HEK293T (cell line): ENCODE results near the gene KCNG2.

ENCODE experiments used
- ELF4 ChIP-seq: fragments of 450-650 bp; IDR thresholded peaks from 2 replicates; pipeline ENCODE4 v1.6.1; 2017; ENCODE audit warnings: antibody characterized with exemption
- PKNOX1 ChIP-seq: fragments of 450-650 bp; IDR thresholded peaks from 2 replicates; pipeline ENCODE4 v1.6.1; 2016
- SP1 ChIP-seq: fragments of 450-650 bp; IDR thresholded peaks from 2 replicates; pipeline ENCODE4 v1.6.1; 2017
- SUZ12 ChIP-seq: fragments of 450-650 bp; IDR thresholded peaks from 2 replicates; pipeline ENCODE4 v1.6.1; 2016; ENCODE audit warnings: mild to moderate bottlenecking
- TARDBP ChIP-seq: fragments of 450-650 bp; IDR thresholded peaks from 2 replicates; pipeline ENCODE4 v1.6.1; 2016
- ZNF384 ChIP-seq: fragments of 450-650 bp; IDR thresholded peaks from 2 replicates; pipeline ENCODE4 v1.6.1; 2016

GRCh38 chr18:79814373-79814772, 16.6 kb downstream of the KCNG2 start:
- TF ChIP-seq PKNOX1 (no peak), ELF4 (no peak), ZNF384 (no peak), TARDBP (no peak), SP1 (no peak), SUZ12 (no peak)
